HG02852 (cell line): ENCODE measurements around the gene TARDBP.
"Not testable (repeated sequence)": the region's sequence is repeated elsewhere in the genome, so short reads cannot be mapped to it uniquely, and the experiment has no call there.

Experiments used
- ATAC-seq: cut with Tn5 transposase; IDR thresholded peaks from one replicate; pipeline ENCODE4 v1.9.1; 2021; ENCODE audit warnings: mild to moderate bottlenecking, moderate library complexity; ENCODE audit not compliant: unreplicated experiment

TARDBP gene

DNA sequence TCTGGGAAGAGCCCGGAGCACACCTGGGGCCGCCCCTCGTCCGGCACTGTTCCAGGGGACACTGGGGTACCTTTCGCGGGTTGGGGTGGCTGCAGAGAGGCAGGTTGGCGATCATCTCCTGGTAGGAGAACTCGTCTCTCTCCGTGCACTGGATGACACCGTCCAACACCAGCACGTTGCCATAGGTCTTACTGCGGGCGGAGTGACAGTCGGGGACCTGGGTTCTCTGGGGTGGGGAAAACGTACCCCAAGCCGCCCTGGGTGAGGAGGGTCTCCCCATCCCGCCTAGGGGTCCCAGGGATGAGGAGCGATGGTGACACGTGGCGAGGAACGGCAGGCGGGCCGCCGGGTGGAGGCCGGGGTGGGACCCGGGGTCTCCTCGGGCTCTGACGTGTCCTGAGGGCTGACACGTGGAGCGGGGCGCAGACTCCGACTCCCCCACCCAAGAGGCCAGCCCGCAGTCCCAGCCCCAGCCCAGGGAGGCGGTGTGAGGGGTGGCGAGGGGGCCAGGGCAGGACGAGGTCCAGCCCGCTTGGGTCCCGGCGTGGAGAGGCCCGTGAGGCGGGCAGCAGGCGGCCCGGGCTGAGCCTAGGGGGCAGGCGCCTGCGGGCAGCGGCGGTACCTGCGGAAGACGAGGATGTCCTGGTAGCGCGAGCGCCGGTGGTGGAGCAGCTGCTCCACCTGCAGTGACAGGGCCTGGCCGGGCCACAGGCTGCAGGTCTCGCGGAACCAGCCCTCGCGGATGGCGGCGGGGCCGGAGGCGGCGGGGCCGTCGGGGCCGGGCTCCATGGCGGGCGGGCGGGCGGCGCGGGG lies 46.9 kb downstream of the TARDBP start:
- ATAC-seq, result peak; percentile 26

DNA sequence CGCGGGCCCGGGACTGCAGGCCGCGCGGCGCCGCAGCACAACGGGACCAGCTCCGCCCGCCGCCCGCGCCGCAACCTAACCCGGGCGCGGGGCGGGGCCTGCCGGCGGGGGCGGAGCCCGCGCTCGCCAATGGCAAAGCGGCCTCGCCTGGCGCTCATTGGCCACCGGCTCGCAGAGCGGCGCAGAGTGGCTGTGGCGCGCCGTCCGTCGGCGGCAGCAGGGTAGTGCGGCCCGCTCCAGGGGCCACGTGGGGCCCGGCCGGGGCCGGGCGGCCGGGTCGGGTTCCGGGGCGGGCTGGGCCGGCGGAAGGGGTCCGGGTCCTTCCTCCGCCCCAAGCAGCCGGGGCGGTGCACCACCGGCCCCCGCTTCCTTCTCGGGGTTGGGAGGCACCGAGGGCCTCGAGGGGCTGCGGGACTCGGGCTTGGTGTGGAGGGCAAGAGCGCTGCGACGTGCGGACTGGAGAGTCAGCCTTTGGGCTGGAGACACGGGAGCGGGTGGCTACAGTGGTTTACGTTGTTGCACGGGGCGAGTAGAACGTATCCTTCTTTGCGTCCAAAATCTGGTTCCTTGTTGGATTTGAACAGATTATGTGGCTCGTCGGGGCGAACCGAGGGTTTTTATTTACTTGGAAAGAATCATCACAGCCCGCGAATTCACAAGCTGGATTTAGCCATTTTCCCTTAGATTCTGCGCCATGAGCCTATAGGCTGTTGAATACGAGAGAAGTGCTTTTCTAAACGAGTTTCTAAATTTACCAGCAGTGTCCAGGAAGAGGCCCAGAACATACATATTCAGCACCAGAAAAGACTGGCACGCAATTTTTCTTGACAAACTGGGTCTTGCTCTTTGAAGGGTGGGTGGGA lies 47.7 kb downstream of the TARDBP start, which contains the start of gene SRM:
SRM (minus strand) TSS at position 51 of the 863 bp plus-strand sequence. CDS start 75 bp downstream, outside the sequence.
- peak; percentile 86 for ATAC-seq

DNA sequence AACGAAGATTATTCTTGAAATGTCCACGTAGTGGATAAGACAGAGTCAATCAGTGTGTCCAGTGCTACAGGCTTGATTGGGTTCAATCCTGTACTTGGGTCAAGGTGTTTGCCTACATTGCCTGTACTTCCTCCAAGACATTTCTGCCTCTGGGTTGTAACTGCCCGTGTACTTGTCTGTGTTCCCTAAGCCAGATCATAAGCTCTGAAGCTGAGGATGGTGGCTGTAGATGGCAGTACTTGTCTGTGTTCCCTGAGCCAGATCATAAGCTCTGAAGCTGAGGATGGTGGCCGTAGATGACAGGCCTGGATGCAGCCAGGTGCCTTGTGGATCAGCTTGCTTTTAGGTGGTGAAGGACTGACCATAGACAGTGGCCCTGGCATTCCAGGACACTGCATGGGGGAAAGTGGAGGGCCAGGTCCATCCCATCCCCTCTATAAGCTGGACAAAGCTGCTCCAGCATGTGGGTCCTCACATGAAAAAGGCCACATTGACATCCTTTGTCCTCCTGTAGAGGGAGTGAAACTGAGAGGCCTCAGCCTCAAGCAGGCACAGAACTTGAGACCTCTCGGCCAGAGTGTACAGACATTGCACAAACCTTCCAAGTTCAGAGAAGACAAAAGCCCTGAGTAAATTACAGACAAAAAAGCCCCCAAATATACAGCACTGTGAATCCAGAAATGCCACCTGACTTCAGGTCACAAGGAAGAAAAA lies 49.4 kb downstream of the TARDBP start:
- ATAC-seq, result no peak

DNA sequence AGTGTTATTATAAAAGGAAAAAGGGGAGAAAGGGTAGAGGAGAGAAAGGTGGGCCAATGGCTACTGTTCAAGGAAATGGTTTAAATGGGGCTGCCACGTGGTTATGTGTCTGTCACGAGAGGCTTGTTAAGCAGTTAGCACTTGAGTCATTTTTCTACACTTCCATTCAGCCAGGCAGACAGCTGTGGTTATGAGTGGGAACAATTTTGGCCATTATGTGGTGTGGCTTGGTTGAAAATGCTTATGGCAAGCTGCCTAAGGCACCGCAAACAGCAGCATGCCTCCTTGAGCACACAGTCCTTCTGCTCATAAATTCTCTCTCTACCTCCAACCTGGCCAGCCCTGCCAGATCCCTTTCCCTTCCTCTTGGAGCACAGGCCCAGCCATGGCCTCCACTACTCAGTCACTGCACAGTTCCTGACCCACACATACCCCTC lies 50.5 kb downstream of the TARDBP start:
- ATAC-seq, result no peak

DNA sequence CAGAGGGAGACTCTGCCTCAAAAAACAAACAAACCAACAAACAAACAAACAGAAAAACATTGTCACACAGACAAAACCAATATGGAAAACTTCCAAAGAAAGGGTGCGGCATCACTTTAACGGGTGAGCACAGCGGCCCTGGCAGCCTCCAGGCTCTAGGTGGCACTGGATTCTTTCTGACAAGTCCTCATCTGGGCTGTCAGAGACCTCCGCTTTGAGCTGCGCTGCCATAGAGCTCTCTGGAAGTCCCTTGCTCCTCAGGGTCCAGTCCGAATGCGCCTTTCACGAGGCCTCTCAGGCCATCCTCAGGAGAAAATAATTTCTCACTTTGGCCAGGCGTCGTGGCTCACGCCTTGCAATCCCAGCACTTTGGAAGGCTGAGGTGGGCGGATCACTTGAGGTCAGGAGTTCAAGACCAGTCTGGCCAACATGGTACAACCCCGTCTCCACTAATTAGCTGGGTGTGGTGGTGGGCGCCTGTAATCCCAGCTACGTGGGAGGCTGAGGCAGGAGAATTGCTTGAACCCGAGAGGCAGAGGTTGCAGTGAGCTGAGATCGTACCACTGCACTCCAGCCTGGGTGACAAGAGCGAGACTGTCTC lies 51.6 kb downstream of the TARDBP start:
- not testable (repeated sequence) for ATAC-seq

DNA sequence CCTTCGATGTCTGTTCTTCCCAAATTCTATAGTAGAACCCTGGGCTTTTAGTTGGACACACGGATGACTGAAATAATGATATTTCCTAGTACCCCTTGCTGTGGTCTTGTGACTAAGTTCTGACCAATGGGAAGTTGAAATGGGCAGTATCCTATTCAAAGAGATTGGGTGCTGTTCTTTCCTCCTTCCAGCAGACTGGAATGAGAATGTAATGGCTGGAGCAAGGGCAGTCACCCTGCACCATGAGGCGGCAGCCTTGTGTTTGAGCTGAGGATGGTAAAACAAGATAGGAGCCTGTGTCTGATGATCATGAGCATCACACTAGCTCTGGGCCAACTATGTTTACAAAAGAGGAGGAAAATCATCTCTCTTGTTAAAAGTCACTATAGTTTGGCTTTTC lies 52.5 kb downstream of the TARDBP start:
- ATAC-seq, result no peak

DNA sequence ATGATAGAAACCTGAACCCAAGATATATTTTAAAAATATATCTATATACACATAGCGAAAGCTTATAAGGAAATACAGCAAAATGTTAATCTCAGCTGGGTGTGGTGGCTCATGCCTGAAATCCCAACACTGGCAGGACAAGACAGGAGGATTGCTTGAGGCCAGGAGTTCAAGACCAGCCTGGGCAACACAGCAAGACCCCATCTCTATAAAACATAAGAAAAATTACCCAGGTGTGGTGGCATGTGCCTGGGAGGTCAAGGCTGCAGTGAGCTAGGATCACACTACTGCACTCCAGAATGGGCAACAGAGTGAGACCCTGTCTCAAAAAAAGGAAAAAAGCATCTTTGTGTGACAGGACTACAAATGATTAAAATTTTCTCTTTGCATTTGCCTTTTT lies 53.3 kb downstream of the TARDBP start:
- no peak for ATAC-seq

DNA sequence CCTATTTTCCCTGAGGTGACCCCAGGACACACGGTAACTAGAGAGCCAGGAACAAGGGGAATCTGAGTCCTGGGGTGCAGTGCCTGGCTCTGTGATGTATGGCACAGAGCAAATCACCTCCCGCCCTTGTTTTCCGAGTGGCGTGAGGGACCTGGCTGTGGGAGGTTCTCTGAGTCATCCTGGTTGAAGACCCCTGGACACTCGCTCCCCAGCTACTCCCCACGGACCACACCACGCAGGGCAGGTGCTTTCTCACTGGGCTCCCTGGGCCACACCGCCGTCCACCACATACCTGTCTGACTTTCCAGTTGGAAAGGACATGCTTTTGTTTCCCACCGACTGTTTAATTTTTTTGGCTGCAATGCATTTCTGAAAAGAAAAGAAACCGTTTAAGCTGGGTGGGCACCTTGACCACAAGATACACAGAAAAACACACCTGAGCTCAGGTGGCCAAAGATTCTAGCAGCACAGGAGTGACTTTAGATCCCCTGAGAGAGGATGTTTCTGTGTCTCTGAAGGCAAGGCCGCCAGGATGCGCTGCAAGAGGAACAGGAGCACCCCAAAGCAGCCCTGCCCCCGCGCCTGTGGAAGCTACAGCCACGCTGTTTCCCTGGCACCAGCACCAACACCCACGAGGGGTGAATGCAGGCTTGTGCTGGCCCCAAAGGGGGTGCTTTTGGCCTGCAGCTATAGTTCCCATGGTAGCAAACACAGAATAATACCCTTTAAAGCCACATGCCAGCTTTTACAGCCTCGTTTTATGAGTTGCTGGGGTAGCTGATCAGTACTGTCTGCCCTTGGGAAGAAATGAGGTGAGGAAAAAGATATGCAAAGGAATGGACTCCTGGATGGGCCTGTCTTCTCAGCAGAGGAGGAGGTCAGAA lies 55.5 kb downstream of the TARDBP start:
- no peak for ATAC-seq

DNA sequence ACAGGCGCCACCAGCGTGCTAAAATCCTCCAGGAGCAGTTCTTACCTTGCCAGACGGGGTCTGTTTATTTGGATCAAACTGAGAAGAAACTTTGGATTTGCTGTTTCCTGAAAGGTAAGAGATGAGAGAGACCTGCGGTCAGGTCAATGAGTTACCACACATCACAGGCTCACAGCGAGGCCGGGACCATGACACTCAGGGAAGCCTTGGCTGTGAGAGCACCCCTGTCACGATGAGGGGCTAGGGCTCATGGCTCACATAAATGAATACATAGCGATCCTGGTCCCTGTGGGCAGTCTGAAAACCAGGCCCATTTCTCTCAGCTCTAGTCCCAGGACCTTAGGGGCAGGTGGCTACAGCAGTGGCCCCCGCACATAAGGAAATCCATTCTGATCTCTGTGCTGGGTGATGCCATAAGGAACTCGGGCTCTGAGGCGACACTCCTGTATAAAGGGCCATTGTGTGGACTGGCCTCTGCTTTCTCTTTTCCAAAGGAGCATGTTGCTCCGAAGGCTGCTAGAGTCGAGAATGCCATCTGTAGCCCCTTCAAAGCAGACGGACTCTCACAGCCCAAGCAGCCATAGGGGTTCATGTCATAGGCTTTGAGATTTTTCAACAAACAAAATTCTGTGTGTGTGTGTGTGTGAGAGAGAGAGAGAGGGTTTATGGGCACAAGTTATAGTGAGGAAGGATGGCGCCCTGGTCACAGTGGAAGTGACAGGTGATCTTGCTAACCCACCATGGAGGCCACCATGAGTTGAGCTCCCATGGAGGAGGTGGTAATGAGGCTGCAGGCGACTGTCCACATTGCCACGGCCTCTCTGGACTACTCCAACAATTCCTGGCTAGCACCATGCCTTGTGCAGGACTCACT lies 56.4 kb downstream of the TARDBP start:
- no peak for ATAC-seq

DNA sequence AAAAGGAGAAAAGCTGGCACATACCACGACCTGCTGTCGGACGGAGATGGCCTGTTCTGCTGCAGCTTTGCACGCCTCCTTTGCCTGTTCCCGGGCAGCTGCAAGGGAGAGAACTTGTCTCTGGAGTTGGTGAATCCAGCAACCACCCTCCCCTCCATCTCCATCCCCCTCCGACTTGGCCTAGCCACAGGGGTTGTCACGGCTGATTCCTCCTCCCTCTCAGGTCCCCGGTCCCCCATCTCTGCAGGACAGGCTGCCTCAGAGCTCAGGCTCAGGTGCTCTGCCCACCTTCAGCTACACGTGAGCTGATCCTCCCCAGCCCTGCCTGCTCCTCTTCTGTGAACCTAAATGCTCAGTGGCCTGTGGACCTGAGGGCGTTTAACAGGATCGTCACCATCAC lies 58.4 kb downstream of the TARDBP start:
- ATAC-seq, result no peak

DNA sequence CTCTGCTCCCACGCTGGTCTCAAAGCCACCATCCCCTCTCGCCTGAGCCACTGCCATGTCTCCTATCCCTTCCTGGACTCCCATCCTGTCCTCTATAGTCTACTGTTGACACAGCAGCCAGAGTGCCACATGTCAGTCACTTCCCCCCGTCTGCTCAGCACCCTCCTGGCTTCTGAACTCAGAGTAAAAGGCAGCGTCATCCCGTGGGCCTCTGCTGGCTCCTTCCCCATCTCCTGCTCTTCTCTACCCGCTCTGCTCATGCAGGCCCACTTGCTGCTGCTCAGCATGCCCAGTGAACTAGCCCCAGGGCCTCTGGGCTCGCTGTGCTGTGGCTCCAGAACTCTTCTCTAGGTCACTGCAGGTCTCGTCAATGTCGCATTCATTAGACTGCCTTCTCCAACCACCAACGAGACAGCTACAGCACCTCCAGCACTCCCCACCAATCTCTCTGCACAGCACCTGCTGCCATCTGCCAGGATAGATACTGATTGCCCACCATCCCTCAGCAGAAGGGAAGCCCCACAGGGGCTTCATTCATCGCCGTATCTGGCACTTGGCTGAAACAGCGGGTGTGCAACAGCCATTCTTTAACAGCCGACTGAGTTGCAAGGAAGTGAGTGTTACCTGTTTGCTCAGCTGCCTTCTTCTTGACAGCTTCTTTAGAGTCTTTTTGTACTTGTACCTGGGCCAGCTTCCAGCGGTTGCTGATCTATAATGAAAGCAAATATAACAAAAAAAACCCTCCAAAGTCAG lies 59.2 kb downstream of the TARDBP start:
- no peak for ATAC-seq

DNA sequence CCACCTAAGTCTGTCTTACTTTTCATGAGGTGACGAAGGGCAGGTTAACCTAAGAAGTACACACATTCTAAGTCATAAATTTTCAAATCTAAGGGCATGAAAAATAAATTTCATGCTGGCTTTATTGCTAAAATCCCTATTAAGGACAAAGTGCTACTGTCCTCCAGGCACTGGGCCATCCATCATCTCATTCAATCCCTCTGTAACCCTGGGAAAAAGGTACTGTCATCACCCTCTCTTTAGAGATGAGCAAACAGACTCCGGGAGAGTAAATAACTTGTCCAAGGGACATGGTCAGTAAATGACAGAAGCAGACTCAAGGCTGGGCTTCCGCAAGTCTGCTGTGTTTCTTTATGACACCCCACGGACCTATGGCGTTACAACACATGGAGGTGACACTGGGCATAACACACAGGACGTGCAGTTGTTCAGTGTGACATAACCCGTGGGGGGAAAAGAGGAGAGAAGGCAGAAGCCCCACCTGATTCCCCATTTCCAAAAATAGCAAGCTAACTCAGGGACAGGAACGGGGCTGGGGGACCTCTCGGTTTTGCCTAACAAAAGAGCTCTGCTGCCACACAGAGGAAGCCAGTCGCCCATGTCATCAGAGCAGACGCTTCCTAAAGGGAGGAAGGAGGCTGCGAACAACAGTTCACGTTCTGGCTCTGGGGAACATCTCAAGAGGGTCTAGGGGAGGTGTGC lies 59.9 kb downstream of the TARDBP start:
- no peak for ATAC-seq

DNA sequence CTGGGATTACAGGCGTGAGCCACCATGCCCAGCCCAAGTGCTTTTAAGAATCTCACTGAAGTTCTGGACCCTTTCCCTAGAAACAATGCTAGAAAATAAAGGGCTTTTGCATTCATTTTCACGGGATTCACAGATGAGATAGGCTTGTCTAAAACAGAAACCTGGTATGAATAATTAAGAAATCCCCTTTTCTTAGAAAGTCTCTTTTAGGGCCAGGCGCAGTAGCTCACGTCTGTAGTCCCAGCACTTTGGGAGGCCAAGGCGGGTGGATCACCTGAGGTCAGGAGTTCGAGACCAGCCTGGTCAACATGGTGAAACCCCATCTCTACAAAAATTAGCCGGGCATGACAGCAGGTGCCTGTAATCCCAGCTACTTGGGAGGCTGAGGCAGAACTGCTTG lies 60.9 kb downstream of the TARDBP start:
- ATAC-seq, result not testable (repeated sequence)
